IMR-90 (cell line): ENCODE measurements around the gene APMAP. TPM values are rescaled to one million over a fixed set of nuclear protein-coding genes. Genes with fewer than 3 reads are reported as not detected.

ENCODE experiments used
- ATAC-seq: fragments of 200-7000 bp; cut with Tn5 transposase; 2 replicates; pipeline ENCODE4 v1.9.1; 2020; ENCODE audit warnings: low read depth, mild to moderate bottlenecking, moderate library complexity
- BruUV-seq: library from RNA; stranded (reverse); fragments of 400-500 nt; replicated peaks from 2 replicates; lab custom pipeline; 2021; lab: Mats Ljungman, UMichigan
- CTCF ChIA-PET: fragments of 300-600 bp; formaldehyde crosslinking; extraction: SDS; loops from one replicate; lab custom pipeline; 2021; ENCODE audit warnings: antibody characterized with exemption; lab: Yijun Ruan, JAX
- POLR2A ChIA-PET: fragments of 300-600 bp; sonication (Branson Sonifier 250); formaldehyde crosslinking; loops from one replicate; lab custom pipeline; 2022; ENCODE audit warnings: antibody characterized with exemption; ENCODE audit not compliant: unreplicated experiment; lab: Charles Lee
- DNase-seq: peaks from one replicate; pipeline ENCODE4 v3.0.0; 2013
- H2AFZ ChIP-seq: replicated peaks from 2 replicates; pipeline ENCODE3; 2013; ENCODE audit warnings: low read length, mild to moderate bottlenecking; ENCODE audit not compliant: poor library complexity
- H2AK5ac ChIP-seq: 2 replicates; pipeline ENCODE4 v1.6.1; 2013; ENCODE audit warnings: low read depth, low read length, inconsistent platforms
- H2AK9ac ChIP-seq: replicated peaks from 2 replicates; pipeline ENCODE3; 2013; ENCODE audit warnings: mild to moderate bottlenecking, low read depth, low read length, moderate library complexity; ENCODE audit not compliant: poor library complexity
- H2BK120ac ChIP-seq: 2 replicates; pipeline ENCODE4 v1.6.1; 2013; ENCODE audit warnings: low read depth, low read length, inconsistent platforms
- H2BK15ac ChIP-seq: 3 replicates; pipeline ENCODE4 v1.6.1; 2013; ENCODE audit warnings: low read depth, low read length, inconsistent platforms
- H2BK20ac ChIP-seq: 2 replicates; pipeline ENCODE4 v1.6.1; 2013; ENCODE audit warnings: low read depth, mild to moderate bottlenecking, inconsistent platforms, low read length, moderate library complexity
- H2BK5ac ChIP-seq: 2 replicates; pipeline ENCODE4 v1.6.1; 2013; ENCODE audit warnings: mild to moderate bottlenecking, low read depth, low read length, inconsistent platforms; ENCODE audit not compliant: poor library complexity, severe bottlenecking
- H3K14ac ChIP-seq: replicated peaks from 2 replicates; pipeline ENCODE4 v1.6.1; 2013; ENCODE audit warnings: low read depth, low read length, inconsistent platforms
- H3K18ac ChIP-seq: 2 replicates; pipeline ENCODE4 v1.6.1; 2013; ENCODE audit warnings: low read depth, low read length, control low read depth
- H3K23ac ChIP-seq: 2 replicates; pipeline ENCODE4 v1.6.1; 2013; ENCODE audit warnings: low read depth, low read length, inconsistent platforms
- H3K27ac ChIP-seq: 2 replicates; pipeline ENCODE4 v1.5.1; 2013; ENCODE audit warnings: mild to moderate bottlenecking, control low read depth, low read length; ENCODE audit not compliant: insufficient read depth
- H3K27me3 ChIP-seq: 2 replicates; pipeline ENCODE4 v1.6.1; 2013; ENCODE audit warnings: low read length; ENCODE audit not compliant: control insufficient read depth, insufficient read depth
- H3K36me3 ChIP-seq: 2 replicates; pipeline ENCODE4 v1.6.1; 2013; ENCODE audit warnings: low read length, mixed read lengths; ENCODE audit not compliant: control insufficient read depth, insufficient read depth
- H3K4ac ChIP-seq: 2 replicates; pipeline ENCODE4 v1.6.1; 2013; ENCODE audit warnings: low read depth, low read length, inconsistent platforms
- H3K4me1 ChIP-seq: 2 replicates; pipeline ENCODE4 v1.6.1; 2013; ENCODE audit warnings: low read length, mixed read lengths; ENCODE audit not compliant: control insufficient read depth, insufficient read depth
- H3K4me2 ChIP-seq: 2 replicates; pipeline ENCODE4 v1.6.1; 2013; ENCODE audit warnings: low read depth, mild to moderate bottlenecking, control low read depth, low read length, moderate library complexity
- H3K4me3 ChIP-seq: 2 replicates; pipeline ENCODE4 v1.5.1; 2013; ENCODE audit warnings: low read depth, mild to moderate bottlenecking, control low read depth, low read length, moderate library complexity; ENCODE audit not compliant: insufficient read depth
- H3K56ac ChIP-seq: 2 replicates; pipeline ENCODE4 v1.6.1; 2013; ENCODE audit warnings: low read length, inconsistent platforms; ENCODE audit not compliant: insufficient read depth; ENCODE audit errors: extremely low read depth
- H3K79me1 ChIP-seq, 2 experiments: 2 replicates each; pipeline ENCODE4 v1.6.1; 2013; ENCODE audit warnings: low read length in 2 of 2, inconsistent platforms in 1 of 2, low read depth in 1 of 2
- H3K9ac ChIP-seq: 2 replicates; pipeline ENCODE4 v1.6.1; 2013; ENCODE audit warnings: low read depth, low read length, control low read depth
- H3K9me1 ChIP-seq: 2 replicates; pipeline ENCODE4 v1.6.1; 2013; ENCODE audit warnings: low read length, inconsistent platforms; ENCODE audit not compliant: insufficient read depth
- H3K9me3 ChIP-seq: 2 replicates; pipeline ENCODE4 v1.6.1; 2013; ENCODE audit warnings: low read length; ENCODE audit not compliant: control insufficient read depth, insufficient read depth
- H4K20me1 ChIP-seq: 2 replicates; pipeline ENCODE4 v1.6.1; 2013; ENCODE audit warnings: low read length, inconsistent platforms; ENCODE audit not compliant: insufficient read depth
- H4K5ac ChIP-seq: 2 replicates; pipeline ENCODE4 v1.6.1; 2013; ENCODE audit warnings: mild to moderate bottlenecking, low read depth, low read length, control low read depth
- H4K8ac ChIP-seq, 2 experiments: 2 replicates each; pipeline ENCODE4 v1.6.1; 2013; ENCODE audit warnings: low read depth in 2 of 2, low read length in 2 of 2, control low read depth in 1 of 2, inconsistent platforms in 1 of 2
- H4K91ac ChIP-seq: 2 replicates; pipeline ENCODE4 v1.6.1; 2013; ENCODE audit warnings: low read depth, low read length, inconsistent platforms; ENCODE audit not compliant: insufficient read depth
- BHLHE40 ChIP-seq: fragments of 150-350 bp; IDR thresholded peaks from 2 replicates; pipeline ENCODE4 v1.6.1; 2016; ENCODE audit warnings: mild to moderate bottlenecking, low read depth, low read length
- CEBPB ChIP-seq: IDR thresholded peaks from 2 replicates; pipeline ENCODE4 v1.6.1; 2012; ENCODE audit warnings: low read depth, low read length, improper control_type of control experiment
- CHD1 ChIP-seq: IDR thresholded peaks from 2 replicates; pipeline ENCODE4 v1.6.1; 2012; ENCODE audit warnings: low read depth, low read length, improper control_type of control experiment
- ELK1 ChIP-seq: fragments of 150-350 bp; IDR thresholded peaks from 2 replicates; pipeline ENCODE4 v1.6.1; 2016; ENCODE audit warnings: low read depth, mild to moderate bottlenecking, low read length, moderate library complexity, borderline replicate concordance
- FOS ChIP-seq: fragments of 150-350 bp; IDR thresholded peaks from 2 replicates; pipeline ENCODE4 v1.6.1; 2016; ENCODE audit warnings: low read depth, low read length
- MAFK ChIP-seq: IDR thresholded peaks from 2 replicates; pipeline ENCODE4 v1.6.1; 2012; ENCODE audit warnings: low read depth, low read length, improper control_type of control experiment
- MXI1 ChIP-seq: IDR thresholded peaks from 2 replicates; pipeline ENCODE4 v1.6.1; 2012; ENCODE audit warnings: low read depth, mild to moderate bottlenecking, low read length, moderate library complexity, borderline replicate concordance
- NFE2L2 ChIP-seq: fragments of 150-350 bp; IDR thresholded peaks from 2 replicates; pipeline ENCODE4 v1.6.1; 2016; ENCODE audit warnings: low read depth, mild to moderate bottlenecking, low read length
- POLR2A ChIP-seq: IDR thresholded peaks from 2 replicates; pipeline ENCODE4 v1.6.1; 2012; ENCODE audit warnings: mild to moderate bottlenecking, low read depth, low read length
- RFX5 ChIP-seq: IDR thresholded peaks from 2 replicates; pipeline ENCODE4 v1.8.0; 2012; ENCODE audit warnings: low read depth, mild to moderate bottlenecking, low read length, moderate library complexity
- SMC3 ChIP-seq: fragments of 150-350 bp; IDR thresholded peaks from 2 replicates; pipeline ENCODE4 v1.6.1; 2016; ENCODE audit warnings: low read depth, mild to moderate bottlenecking, antibody characterized with exemption, low read length, moderate library complexity
- WGBS, 2 experiments: methylation state at CpG; one replicate each; pipeline versions ENCODE4 v1.1.5 to v1.1.7; 2013; ENCODE audit warnings: missing lambda C conversion rate in 2 of 2; ENCODE audit not compliant: insufficient read length in 1 of 2; ENCODE audit errors: extremely low coverage in 2 of 2; 5-methylcytosine and 5-hydroxymethylcytosine counted together
- dilution Hi-C: fragments of 300-500 bp; cut with HindIII; formaldehyde crosslinking; loops from one replicate; pipeline ENCODE4 v1.14.3; 2018; ENCODE audit warnings: low sequenced_read_pairs; ENCODE audit not compliant: unreplicated experiment
- in situ Hi-C: fragments of 300-500 bp; cut with MboI; formaldehyde crosslinking; loops from 3 replicates; pipeline ENCODE4 v1.14.3; 2019; ENCODE audit warnings: low sequenced_read_pairs, inconsistent platforms, mixed read lengths
- intact Hi-C: fragments of 100-400 bp; cut with micrococcal nuclease; formaldehyde crosslinking; loops from 2 replicates; pipeline ENCODE4 v1.10.0; 2022
- polyA plus RNA-seq, 3 experiments: library from polyadenylated mRNA; depleted of rRNA; stranded (reverse); fragments of >200 nt; gene quantifications; 2 replicates each; pipeline ENCODE4 v1.2.3, GENCODE V29; 2012; ENCODE audit warnings: low replicate concordance in 1 of 3
- total RNA-seq: library from RNA; depleted of rRNA; stranded (reverse); fragments of >200 nt; gene quantifications from 2 replicates; pipeline ENCODE4 v1.2.3, GENCODE V29; 2012

Gene APMAP
- total and polyA plus RNA-seq, 2 of the 4 experiments (the other 2 are of a cell fraction), result 67.2 to 88.8 TPM

- Histone ChIP-seq H3K9me1 (peaks cover 3% of the 10 kb centered on the region; the same call in 1 of the 2 replicates), H3K18ac (no peak overlapping the region), H3K9me3 (no peaks in the 10 kb centered on the region), H3K14ac (no peak overlapping the region), H3K79me1 (no peaks in the 10 kb centered on the region), H4K20me1 (no peaks in the 10 kb centered on the region; the same call in 1 of the 2 replicates), H2AFZ (no peak overlapping the region), H3K4me1 (peaks cover 7% of the 10 kb centered on the region; the same call in 1 of the 2 replicates), H3K56ac (no peak overlapping the region), H2AK5ac (no peak overlapping the region), H3K9ac (no peak overlapping the region), H2BK120ac (no peak overlapping the region), H2BK15ac (no peak overlapping the region), H3K27ac (no peak overlapping the region), H3K23ac (no peak overlapping the region), H3K4me2 (no peak overlapping the region), H3K36me3 (no peaks in the 10 kb centered on the region), H3K4me3 (no peak overlapping the region), H2AK9ac (peak overlapping the region; percentile 20), H4K8ac (no peak overlapping the region), H4K5ac (no peak overlapping the region), H2BK5ac (no peak overlapping the region), H2BK20ac (no peak overlapping the region), H3K4ac (no peak overlapping the region), H4K91ac (no peak overlapping the region), H3K27me3 (peaks cover 14% of the 10 kb centered on the region)
- dilution Hi-C loops (no loop called here), in situ Hi-C loops (no loop called here), intact Hi-C loops (loop anchor here (2.0 kb wide), 1 partner anchor 41 kb away; no protein-coding TSS in a partner anchor)
- CTCF ChIA-PET, result no interaction called here
- TF ChIP-seq CHD1, result no peak
- no peak for TF ChIP-seq BHLHE40
- TF ChIP-seq NFE2L2, result no peak
- no peak for TF ChIP-seq SMC3
- TF ChIP-seq ELK1, result no peak
- no peak for TF ChIP-seq CEBPB
- TF ChIP-seq MXI1, result no peak
- TF ChIP-seq POLR2A, result no peak
- TF ChIP-seq FOS, result no peak
- TF ChIP-seq RFX5, result no peak
- no peak for TF ChIP-seq MAFK
- DNase-seq (no peak), ATAC-seq (no peak)
- WGBS, 2 experiments, result 91% methylated on average over 8 of the region's 21 CpGs; no CpG with 5 or more reads in 1 of the 2 experiments
- POLR2A ChIA-PET, result no interaction called here
- BruUV-seq, result no TSS peak
These were observed 49.4 kb upstream of the APMAP start for GRCh38 chr20:25041813-25042530.
